K562 (cell line): ENCODE results near the gene PCK2. TPM values are rescaled to one million over a fixed set of nuclear protein-coding genes. Genes with fewer than 3 reads are reported as not detected.

Experiments
- ATAC-seq: fragments of 200-7000 bp; cut with Tn5 transposase; 3 replicates; pipeline ENCODE4 v1.9.1; 2020; ENCODE audit warnings: moderate library complexity
- BruUV-seq: library from RNA; stranded (reverse); fragments of 400-500 nt; replicated peaks from 2 replicates; lab custom pipeline; 2021; lab: Mats Ljungman, UMichigan
- CTCF ChIA-PET: fragments of 300-600 bp; formaldehyde crosslinking; extraction: SDS; loops from one replicate; lab custom pipeline; 2021; ENCODE audit warnings: low intra/inter-chr PET ratio; lab: Yijun Ruan, JAX
- POLR2A ChIA-PET: fragments of 300-600, 350-650 bp; sonication (Branson Sonifier 250); formaldehyde crosslinking; extraction: SDS; loops from one replicate; lab custom pipeline; 2021; ENCODE audit warnings: antibody characterized with exemption, inconsistent platforms; lab: Yijun Ruan, JAX
- DNase-seq, 4 experiments: peaks; one replicate each; pipeline versions ENCODE4 v3.0.0 to v3.0.0-alpha.2; 2011 to 2018; ENCODE audit warnings: low spot score in 3 of 4, mixed read lengths in 3 of 4; ENCODE audit errors: extremely low read depth in 1 of 4
- FAIRE-seq: peaks from 2 replicates; lab custom pipeline; 2011; peaks lifted over from hg19 to GRCh38; lab: Jason Lieb, UNC
- H2AFZ ChIP-seq: 2 replicates; pipeline ENCODE4 v1.6.0; 2011; ENCODE audit warnings: low read depth, low read length, control low read depth, inconsistent platforms
- H3K27ac ChIP-seq: fragments of 200-600 bp; 3 replicates; pipeline ENCODE4 v1.8.0; 2011; ENCODE audit warnings: low read depth, mild to moderate bottlenecking, control low read depth, inconsistent platforms, low read length, moderate library complexity, mixed read lengths; ENCODE audit errors: extremely low read depth
- H3K27me3 ChIP-seq, 2 experiments: fragments of 300-600 bp in 1 of 2; 2 replicates in 1 of 2; 3 replicates in 1 of 2; pipeline versions ENCODE4 v1.6.0 to v1.8.0; 2011; ENCODE audit warnings: inconsistent platforms in 2 of 2, low read length in 2 of 2, mild to moderate bottlenecking in 1 of 2, mixed read lengths in 1 of 2, moderate library complexity in 1 of 2; ENCODE audit not compliant: control insufficient read depth in 2 of 2, insufficient read depth in 2 of 2
- H3K36me3 ChIP-seq: fragments of 300-600 bp; 3 replicates; pipeline ENCODE4 v1.8.0; 2011; ENCODE audit warnings: mild to moderate bottlenecking, low read length, inconsistent platforms; ENCODE audit not compliant: control insufficient read depth, insufficient read depth
- H3K4me1 ChIP-seq, 2 experiments: fragments of 200-600 bp in 1 of 2; replicated peaks in 1 of 2; 2 replicates in 1 of 2; 3 replicates in 1 of 2; pipeline versions ENCODE4 v1.5.1 to v1.8.0; 2011; ENCODE audit warnings: inconsistent platforms in 2 of 2, low read length in 2 of 2, mild to moderate bottlenecking in 1 of 2, mixed read lengths in 1 of 2, moderate library complexity in 1 of 2; ENCODE audit not compliant: control insufficient read depth in 2 of 2, insufficient read depth in 2 of 2
- H3K4me2 ChIP-seq: 2 replicates; pipeline ENCODE4 v1.6.1; 2011; ENCODE audit warnings: low read length, control low read depth, inconsistent platforms, mixed read lengths; ENCODE audit not compliant: insufficient read depth
- H3K4me3 ChIP-seq: fragments of 200-600 bp; sonication (generic), shearing (Covaris generic); 2 replicates; pipeline ENCODE4 v1.5.1; 2016; ENCODE audit warnings: control low read depth, inconsistent platforms
- H3K79me2 ChIP-seq: fragments of 200-600 bp; 3 replicates; pipeline ENCODE4 v1.8.0; 2011; ENCODE audit warnings: low read length, inconsistent platforms; ENCODE audit not compliant: control insufficient read depth, insufficient read depth
- H3K9ac ChIP-seq, 2 experiments: 2 replicates each; pipeline versions ENCODE4 v1.6.0 to v1.6.1; 2011; ENCODE audit warnings: low read depth in 2 of 2, low read length in 2 of 2, control low read depth in 1 of 2, inconsistent platforms in 1 of 2, mild to moderate bottlenecking in 1 of 2, mixed read lengths in 1 of 2; ENCODE audit not compliant: insufficient read depth in 1 of 2
- H3K9me1 ChIP-seq: one replicate; pipeline ENCODE4 v1.6.0; 2011; ENCODE audit warnings: inconsistent platforms, mild to moderate bottlenecking, low read length, moderate library complexity; ENCODE audit not compliant: control insufficient read depth, insufficient read depth
- H3K9me3 ChIP-seq: replicated peaks from 2 replicates; pipeline ENCODE4 v1.5.1; 2011; ENCODE audit warnings: low read depth, low read length, inconsistent platforms; ENCODE audit not compliant: control insufficient read depth, insufficient read depth
- H4K20me1 ChIP-seq: replicated peaks from 2 replicates; pipeline ENCODE4 v1.6.1; 2011; ENCODE audit warnings: low read length, inconsistent platforms, mixed read lengths; ENCODE audit not compliant: control insufficient read depth, insufficient read depth
- DNMT1 ChIP-seq: fragments of 450-650 bp; IDR thresholded peaks from 2 replicates; pipeline ENCODE4 v1.6.1; 2016; ENCODE audit warnings: antibody characterized with exemption, mild to moderate bottlenecking
- HDAC6 ChIP-seq: IDR thresholded peaks from 2 replicates; pipeline ENCODE4 v1.6.1; 2012; ENCODE audit warnings: low read depth, mild to moderate bottlenecking, control low read depth, inconsistent platforms, low read length, moderate library complexity
- MYBL2 ChIP-seq, 2 experiments: fragments of 450-650 bp in 1 of 2; sonication (generic) in 1 of 2; formaldehyde crosslinking in 1 of 2; IDR thresholded peaks; 2 replicates each; pipeline versions ENCODE4 v1.6.1 to v1.8.1; 2017 to 2022; ENCODE audit warnings: borderline replicate concordance in 1 of 2, inconsistent platforms in 1 of 2, low read depth in 1 of 2, mild to moderate bottlenecking in 1 of 2, missing genetic modification reagents in 1 of 2, moderate library complexity in 1 of 2
- RBBP5 ChIP-seq: fragments of 200-600 bp; sonication (generic); IDR thresholded peaks from 2 replicates; pipeline ENCODE4 v1.6.1; 2012; ENCODE audit warnings: borderline replicate concordance, mild to moderate bottlenecking, low read length, control low read depth, inconsistent platforms; ENCODE audit not compliant: insufficient read depth, poor library complexity, severe bottlenecking
- TRIM25 ChIP-seq: fragments of 450-650 bp; IDR thresholded peaks from 2 replicates; pipeline ENCODE4 v1.7.0; 2016; ENCODE audit warnings: borderline replicate concordance
- WHSC1 ChIP-seq: IDR thresholded peaks from one replicate; pipeline ENCODE4 v1.6.1; 2012; ENCODE audit warnings: low read length, control low read depth, inconsistent platforms
- WGBS: fragments of 100-300 bp; shearing (Covaris generic); methylation state at CpG from one replicate; pipeline ENCODE4 v1.1.6; 2016; ENCODE audit warnings: low coverage, mixed read lengths; ENCODE audit not compliant: insufficient coverage; ENCODE audit errors: missing lambda C conversion rate; 5-methylcytosine and 5-hydroxymethylcytosine counted together
- in situ Hi-C: fragments of 300-500 bp; cut with MboI; formaldehyde crosslinking; loops from 4 replicates; pipeline ENCODE4 v1.15.0; 2018; ENCODE audit warnings: inconsistent platforms, mixed read lengths
- intact Hi-C: fragments of 100-400 bp; cut with micrococcal nuclease; formaldehyde crosslinking; loops from 2 replicates; pipeline ENCODE4 v1.14.2; 2022
- polyA plus RNA-seq, 8 experiments: library from polyadenylated mRNA; depleted of rRNA in 4 of 8; stranded (reverse) in 5 of 8; unstranded in 3 of 8; fragments of >200 nt; fragmentation: Nextera tagmentation in 2 of 8; fragmentation: Illumina TruSeq in 1 of 8; extraction: Ambion mirVana in 2 of 8; extraction: Trizol in 1 of 8; gene quantifications; 2 replicates each; pipeline versions ENCODE4 v1.2.1 to v1.2.3, GENCODE V29; 2011 to 2014; ENCODE audit warnings: inconsistent platforms in 1 of 8, missing spikeins in 1 of 8
- total RNA-seq, 7 experiments: library from RNA; depleted of rRNA in 6 of 7; stranded (reverse); fragments of >200 nt in 6 of 7; fragmentation: Illumina TruSeq in 2 of 7; extraction: Trizol in 2 of 7; gene quantifications; 2 replicates each; pipeline versions ENCODE4 v1.2.1 to v1.2.3, GENCODE V29; 2011 to 2021; ENCODE audit warnings: low replicate concordance in 1 of 7
- TF ChIP-seq, protein P1 (sequence below): sonication (generic); formaldehyde crosslinking; IDR thresholded peaks from 2 replicates; pipeline ENCODE4 v1.5.0; 2020; ENCODE audit warnings: missing genetic modification reagents
- TF ChIP-seq, protein P2 (sequence below): fragments of 250-450 bp; sonication (Bioruptor Pico); IDR thresholded peaks from 2 replicates; pipeline ENCODE4 v1.8.0; 2022; ENCODE audit warnings: inconsistent platforms

Gene PCK2
- total and polyA plus RNA-seq, 9 of the 15 experiments (the other 6 are each of a cell fraction or from before 2014, with no cell fraction given), result 3.3 to 60.9 (median 30.4) TPM

DNA sequence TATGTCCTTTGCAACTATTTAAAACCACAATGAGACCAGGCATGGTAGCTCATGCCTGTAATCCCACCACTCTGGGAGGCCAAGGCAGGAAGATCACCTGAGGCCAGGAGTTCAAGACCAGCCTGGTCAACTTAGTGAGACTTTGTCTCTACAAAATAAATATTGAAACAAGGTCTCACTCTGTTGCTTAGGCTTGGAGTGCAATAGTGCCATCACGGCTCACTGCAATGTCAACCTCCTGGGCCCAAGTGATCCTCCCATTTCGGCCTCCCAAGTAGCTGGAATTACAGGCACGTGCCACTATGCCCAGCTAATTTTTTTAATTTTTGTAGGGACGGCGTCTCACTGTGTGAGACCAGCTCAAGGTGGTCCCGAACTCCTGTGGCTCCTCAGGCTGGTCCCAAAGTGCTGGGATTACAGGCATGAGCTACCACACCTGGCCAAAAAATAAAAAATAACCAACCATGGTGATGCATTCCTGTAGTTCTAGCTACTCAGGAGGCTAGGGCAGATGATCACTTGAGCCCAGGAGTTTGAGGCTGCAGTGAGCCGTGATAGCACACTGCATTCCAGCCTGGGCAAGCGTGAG lies 35.4 kb downstream of the PCK2 start:
- DNase-seq, result no peak
- Histone ChIP-seq H3K9me1 (no peaks in the 10 kb centered on the region), H3K9ac (no peak overlapping the region), H3K4me3 (no peak overlapping the region), H3K9me3 (no peaks in the 10 kb centered on the region), H2AFZ (no peak overlapping the region), H3K36me3 (no peaks in the 10 kb centered on the region), H3K4me1 (peaks cover 0 to 12% of the 10 kb centered on the region in 2 experiments; a peak in 2 of 5 replicates), H3K27ac (no peak overlapping the region), H3K79me2 (no peaks in the 10 kb centered on the region), H4K20me1 (no peaks in the 10 kb centered on the region), H3K4me2 (no peak overlapping the region), H3K27me3 (no peaks in the 10 kb centered on the region)
- no TSS peak for BruUV-seq
- in situ Hi-C loops (no loop called here), intact Hi-C loops (no loop called here)
- WGBS, result 79% methylated on average over 6 of the region's 8 CpGs
- TF ChIP-seq, protein P1, sequence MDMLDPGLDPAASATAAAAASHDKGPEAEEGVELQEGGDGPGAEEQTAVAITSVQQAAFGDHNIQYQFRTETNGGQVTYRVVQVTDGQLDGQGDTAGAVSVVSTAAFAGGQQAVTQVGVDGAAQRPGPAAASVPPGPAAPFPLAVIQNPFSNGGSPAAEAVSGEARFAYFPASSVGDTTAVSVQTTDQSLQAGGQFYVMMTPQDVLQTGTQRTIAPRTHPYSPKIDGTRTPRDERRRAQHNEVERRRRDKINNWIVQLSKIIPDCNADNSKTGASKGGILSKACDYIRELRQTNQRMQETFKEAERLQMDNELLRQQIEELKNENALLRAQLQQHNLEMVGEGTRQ, result no peak
- TF ChIP-seq DNMT1 (no peak), MYBL2 (IDR thresholded peaks at IDR 0.05; ENCODE audit: low read depth) (no peak), MYBL2 (CRISPR knock-in tag; IDR thresholded peaks at IDR 0.05; ENCODE audit: borderline replicate concordance) (no peak), HDAC6 (no peak), RBBP5 (no peak), TRIM25 (no peak), WHSC1 (no peak)
- TF ChIP-seq, protein P2, sequence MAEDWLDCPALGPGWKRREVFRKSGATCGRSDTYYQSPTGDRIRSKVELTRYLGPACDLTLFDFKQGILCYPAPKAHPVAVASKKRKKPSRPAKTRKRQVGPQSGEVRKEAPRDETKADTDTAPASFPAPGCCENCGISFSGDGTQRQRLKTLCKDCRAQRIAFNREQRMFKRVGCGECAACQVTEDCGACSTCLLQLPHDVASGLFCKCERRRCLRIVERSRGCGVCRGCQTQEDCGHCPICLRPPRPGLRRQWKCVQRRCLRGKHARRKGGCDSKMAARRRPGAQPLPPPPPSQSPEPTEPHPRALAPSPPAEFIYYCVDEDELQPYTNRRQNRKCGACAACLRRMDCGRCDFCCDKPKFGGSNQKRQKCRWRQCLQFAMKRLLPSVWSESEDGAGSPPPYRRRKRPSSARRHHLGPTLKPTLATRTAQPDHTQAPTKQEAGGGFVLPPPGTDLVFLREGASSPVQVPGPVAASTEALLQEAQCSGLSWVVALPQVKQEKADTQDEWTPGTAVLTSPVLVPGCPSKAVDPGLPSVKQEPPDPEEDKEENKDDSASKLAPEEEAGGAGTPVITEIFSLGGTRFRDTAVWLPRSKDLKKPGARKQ, result no peak
- POLR2A ChIA-PET, result interaction anchor here (1.1 kb wide), 1 partner anchor 13 kb away, joined by 3 read pairs; no protein-coding TSS in a partner anchor
- no peak for FAIRE-seq
- CTCF ChIA-PET, result no interaction called here
- no peak for ATAC-seq
